GM12891 (cell line): Measurements from ENCODE around the gene MYH4.

ENCODE experiments used
- PAX5 ChIP-seq: IDR thresholded peaks from 2 replicates; pipeline ENCODE4 v1.6.1; 2011; ENCODE audit warnings: low read length, moderate library complexity, mild to moderate bottlenecking; ENCODE audit not compliant: insufficient read depth, severe bottlenecking
- POLR2A ChIP-seq: IDR thresholded peaks from 2 replicates; pipeline ENCODE4 v1.6.1; 2011; ENCODE audit warnings: low read depth, low read length, control low read depth
- POLR2AphosphoS5 ChIP-seq: IDR thresholded peaks from 2 replicates; pipeline ENCODE4 v1.6.1; 2011; ENCODE audit warnings: low read depth, low read length, control low read depth
- POU2F2 ChIP-seq: IDR thresholded peaks from 2 replicates; pipeline ENCODE4 v1.6.1; 2011; ENCODE audit warnings: low read depth, mild to moderate bottlenecking, control low read depth, low read length, moderate library complexity
- SPI1 ChIP-seq: IDR thresholded peaks from 2 replicates; pipeline ENCODE4 v1.6.1; 2011; ENCODE audit warnings: low read depth, low read length, control low read depth
- TAF1 ChIP-seq: IDR thresholded peaks from 2 replicates; pipeline ENCODE4 v1.6.1; 2011; ENCODE audit warnings: low read depth, low read length, control low read depth

DNA sequence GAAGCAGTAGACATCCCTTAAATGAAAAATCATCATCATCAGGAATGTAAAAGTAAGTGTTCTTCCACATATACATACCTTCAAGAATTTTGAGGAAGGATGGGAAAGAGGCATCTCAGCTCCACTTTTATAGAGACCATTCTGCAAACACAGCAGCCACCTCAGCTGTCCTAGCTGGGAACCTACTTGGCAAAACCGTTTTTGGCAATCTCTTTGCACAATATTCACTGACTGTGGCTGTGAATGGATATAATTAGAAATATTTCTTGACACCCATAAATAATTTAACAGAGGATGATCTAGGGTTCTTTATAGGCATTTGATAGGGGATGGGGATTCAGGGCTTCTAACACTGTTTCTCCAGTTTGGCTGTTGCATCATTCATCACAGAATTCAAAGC, at the start of gene MYH4:
- TF ChIP-seq POLR2A (no peak), TAF1 (no peak), POLR2AphosphoS5 (no peak), SPI1 (no peak), PAX5 (no peak), POU2F2 (no peak)
